Stimulated activated effector memory CD8-positive, alpha-beta T cell treated with anti-CD3 and anti-CD28 coated beads, Interleukin-12 subunit alpha, Interleukin-12 subunit beta, amount 100 ng/mL, for 72 hours (primary cell): ENCODE data around the gene TWNK.

Experiments used
- ATAC-seq: fragments of 150-1000 bp; cut with Tn5 transposase; 2 replicates; pipeline ENCODE4 v1.10.0; 2021
- DNase-seq, 2 donors: peaks; one replicate each; pipeline ENCODE4 v3.0.0; 2021 to 2022; ENCODE audit warnings: low spot score in 2 of 2
- H3K27ac Mint-ChIP-seq: one replicate; pipeline ENCODE4 v1.8.0; 2022; ENCODE audit warnings: mild to moderate bottlenecking, mixed read lengths
- H3K36me3 Mint-ChIP-seq: one replicate; pipeline ENCODE4 v1.8.0; 2022; ENCODE audit warnings: mild to moderate bottlenecking, mixed read lengths
- H3K4me1 Mint-ChIP-seq: one replicate; pipeline ENCODE4 v1.8.0; 2022; ENCODE audit warnings: mixed read lengths
- H3K4me3 Mint-ChIP-seq: one replicate; pipeline ENCODE4 v1.8.0; 2022; ENCODE audit warnings: mild to moderate bottlenecking, mixed read lengths
- H3K9me3 Mint-ChIP-seq: one replicate; pipeline ENCODE4 v1.8.0; 2022; ENCODE audit warnings: mixed read lengths

TWNK gene

GRCh38 chr10:101020427-101021075, 33.2 kb downstream of the TWNK start:
- ATAC-seq (no peak), DNase-seq (no peak)
- H3K4me1 Mint-ChIP-seq, result peaks cover 16% of the 10 kb centered on the region
- no peaks in the 10 kb centered on the region for H3K9me3 Mint-ChIP-seq
- H3K36me3 Mint-ChIP-seq, result peaks cover 6% of the 10 kb centered on the region
- no peak overlapping the region for H3K27ac Mint-ChIP-seq
- no peak overlapping the region for H3K4me3 Mint-ChIP-seq

DNA sequence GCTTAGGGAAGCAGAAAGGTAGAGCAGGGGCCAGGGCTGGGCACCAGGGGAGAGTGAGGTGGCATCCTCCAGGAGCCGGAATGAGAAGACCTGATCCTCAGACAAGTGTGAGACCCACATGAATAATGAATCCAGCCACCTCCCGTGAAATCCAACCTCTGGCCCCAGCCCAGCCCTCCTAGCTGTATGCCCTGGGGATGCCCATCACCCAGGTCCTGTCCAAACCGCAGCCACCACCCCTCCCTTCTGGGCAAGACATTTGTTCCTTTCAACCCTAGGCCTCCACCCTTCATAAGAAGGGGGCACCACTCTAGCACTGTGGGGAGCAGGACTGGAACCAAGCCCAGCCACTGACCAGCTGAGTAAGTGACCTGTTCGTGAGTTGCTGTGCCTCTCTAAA, 33.9 kb downstream of the TWNK start:
- Mint-ChIP-seq H3K36me3 (peaks cover 6% of the 10 kb centered on the region), H3K4me3 (no peak overlapping the region), H3K4me1 (peaks cover 16% of the 10 kb centered on the region), H3K9me3 (no peaks in the 10 kb centered on the region), H3K27ac (no peak overlapping the region)
- ATAC-seq (no peak), DNase-seq (no peak)

DNA sequence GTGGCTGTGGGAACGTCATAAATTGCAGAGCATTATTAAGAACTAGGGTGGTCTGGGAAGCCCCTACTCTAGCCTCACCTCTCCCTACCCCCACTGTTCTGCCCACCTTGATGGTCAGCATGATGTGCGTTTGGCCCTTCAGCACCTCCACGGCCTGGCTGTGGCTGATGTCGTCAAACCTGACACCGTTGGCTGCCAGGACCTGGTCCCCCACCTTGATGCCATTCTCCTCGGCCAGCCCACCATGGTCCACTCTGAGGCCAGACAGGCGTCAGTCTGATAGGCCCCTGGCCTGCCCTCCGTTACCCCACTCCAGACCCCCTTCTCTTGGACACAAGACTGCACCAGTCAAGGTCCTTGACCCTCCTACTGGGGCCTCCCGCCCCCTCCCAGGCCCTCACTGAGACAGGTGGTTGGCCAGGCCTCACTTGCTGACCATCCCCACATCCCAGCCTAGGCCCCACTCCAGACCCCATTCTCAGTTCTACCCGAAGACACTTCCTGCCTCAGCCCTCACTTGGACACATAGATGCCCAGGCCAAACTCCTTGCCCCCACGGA, 34.4 kb downstream of the TWNK start:
- H3K4me3 Mint-ChIP-seq, result no peak overlapping the region
- H3K4me1 Mint-ChIP-seq, result peaks cover 16% of the 10 kb centered on the region
- ATAC-seq (no peak), DNase-seq (no peak)
- no peak overlapping the region for H3K27ac Mint-ChIP-seq
- H3K9me3 Mint-ChIP-seq, result no peaks in the 10 kb centered on the region
- H3K36me3 Mint-ChIP-seq, result peaks cover 6% of the 10 kb centered on the region

DNA sequence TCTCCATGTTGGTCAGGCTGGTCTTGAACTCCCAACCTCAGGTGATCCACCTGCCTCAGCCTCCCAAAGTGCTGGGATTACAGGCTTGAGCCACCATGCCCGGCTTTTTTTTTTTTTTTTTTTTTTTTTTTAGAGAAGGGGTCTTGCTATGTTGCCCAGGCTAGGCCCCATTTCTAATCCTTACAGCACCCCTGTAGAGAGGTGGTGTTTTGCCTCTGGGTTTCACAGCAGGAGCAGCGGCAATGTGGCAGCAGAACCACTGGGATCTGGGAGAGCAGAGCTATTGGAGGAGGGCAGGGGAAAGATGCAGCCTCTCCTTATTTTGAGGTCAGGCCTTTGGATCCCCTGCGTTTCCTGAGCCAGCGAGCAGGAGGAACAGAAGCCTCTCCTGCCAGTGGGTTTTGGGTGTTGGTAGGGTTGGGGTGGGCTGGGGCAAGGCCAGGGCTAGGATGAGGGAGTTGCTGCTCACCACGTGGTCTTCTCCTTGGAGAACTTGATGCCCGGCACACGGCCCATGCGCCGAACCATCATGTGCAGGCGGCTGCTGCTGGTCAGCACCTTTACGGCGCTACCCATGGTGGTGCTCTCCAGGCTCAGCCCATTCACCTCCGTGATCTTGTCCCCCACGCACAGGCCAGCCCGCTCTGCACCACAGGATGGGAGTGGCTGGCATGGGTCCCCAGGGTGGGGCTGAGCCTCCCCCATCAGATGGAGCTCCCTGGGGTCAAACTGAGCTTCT, 35.8 kb downstream of the TWNK start:
- DNase-seq (no peak), ATAC-seq (no peak)
- Mint-ChIP-seq H3K9me3 (no peaks in the 10 kb centered on the region), H3K36me3 (no peaks in the 10 kb centered on the region), H3K27ac (no peak overlapping the region), H3K4me1 (peaks cover 16% of the 10 kb centered on the region), H3K4me3 (no peak overlapping the region)

DNA sequence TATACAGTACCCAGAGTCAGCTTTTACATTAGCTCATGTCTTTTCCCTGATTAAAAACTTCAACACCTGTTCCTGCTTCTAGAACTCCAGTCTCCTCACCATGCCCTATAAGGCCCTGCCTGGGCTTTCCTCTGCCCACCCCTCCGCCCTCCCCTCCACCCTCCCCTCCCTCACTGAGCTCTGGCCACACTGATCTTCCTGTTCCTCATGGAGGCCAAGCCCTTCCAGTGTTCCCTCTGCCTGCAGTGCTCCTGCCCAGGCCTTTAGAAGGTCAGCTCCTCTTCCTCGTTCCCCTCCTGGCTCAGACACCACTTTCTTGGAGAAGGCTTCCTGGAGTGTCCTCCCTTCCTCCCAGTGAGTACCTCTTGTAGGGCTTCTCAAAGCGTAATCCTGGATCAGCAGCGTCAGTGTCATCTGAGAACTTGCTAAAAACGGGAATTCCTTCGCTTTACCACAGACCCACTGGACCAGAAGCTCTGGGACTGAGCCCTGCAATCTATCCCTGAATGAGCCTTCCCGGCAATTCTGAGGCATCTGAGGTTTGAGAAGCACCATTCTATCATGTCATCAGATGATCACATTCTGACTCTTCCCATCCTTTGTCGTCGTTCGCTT, 39.9 kb downstream of the TWNK start:
- ATAC-seq (no peak), DNase-seq (no peak)
- Mint-ChIP-seq H3K4me3 (no peak overlapping the region), H3K36me3 (peaks cover 12% of the 10 kb centered on the region), H3K9me3 (no peaks in the 10 kb centered on the region), H3K27ac (no peak overlapping the region), H3K4me1 (peaks cover 2% of the 10 kb centered on the region)

GRCh38 chr10:101028446-101029337, 41.3 kb downstream of the TWNK start:
- DNase-seq (no peak), ATAC-seq (no peak)
- Mint-ChIP-seq H3K4me3 (no peak overlapping the region), H3K36me3 (peaks cover 25% of the 10 kb centered on the region), H3K9me3 (no peaks in the 10 kb centered on the region), H3K4me1 (peaks cover 16% of the 10 kb centered on the region), H3K27ac (no peak overlapping the region)

DNA sequence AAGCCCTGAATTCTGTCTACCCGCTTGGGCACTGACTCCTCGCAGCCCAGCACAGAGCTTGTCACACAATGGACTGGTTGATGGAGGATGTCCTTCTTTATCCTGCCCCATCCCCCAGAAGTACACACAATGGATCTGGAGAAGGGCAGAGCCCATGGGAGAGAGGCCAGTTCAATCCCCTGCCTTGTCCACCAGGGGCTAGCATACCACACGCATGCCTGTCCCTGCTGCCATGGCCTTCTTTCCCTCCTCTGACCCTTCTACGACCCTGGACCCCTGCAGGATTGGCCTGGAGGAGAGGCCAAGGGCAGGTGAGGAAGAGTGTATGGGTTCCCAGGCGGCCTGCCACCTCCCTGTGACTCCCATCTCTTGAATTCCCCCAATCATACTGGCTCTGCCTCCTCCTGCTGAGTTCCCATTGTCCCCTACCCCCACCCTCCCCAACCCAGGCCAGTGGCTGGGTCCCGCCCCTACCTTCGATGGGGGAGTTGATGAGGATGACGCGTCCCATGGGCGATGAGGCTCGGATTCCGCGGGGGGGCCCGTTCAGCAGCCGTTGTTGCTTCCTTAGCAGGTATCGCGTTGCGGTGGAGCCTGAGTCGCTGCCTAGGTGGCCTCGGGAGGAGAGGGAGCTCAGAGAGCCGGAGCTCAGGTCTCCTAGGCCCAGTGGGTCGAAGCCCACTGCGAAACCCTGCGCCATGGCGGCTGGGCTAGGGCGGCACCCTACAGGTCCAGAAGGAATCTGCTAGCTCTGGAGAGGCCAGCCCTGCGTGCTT, 42.4 kb downstream of the TWNK start:
- H3K27ac Mint-ChIP-seq, result no peak overlapping the region
- no peak overlapping the region for H3K4me3 Mint-ChIP-seq
- peaks cover 19% of the 10 kb centered on the region for H3K4me1 Mint-ChIP-seq

GRCh38 chr10:101030496-101031127, 43.3 kb downstream of the TWNK start:
- H3K9me3 Mint-ChIP-seq, result no peaks in the 10 kb centered on the region
- ATAC-seq (no peak), DNase-seq (no peak)
- peaks cover 40% of the 10 kb centered on the region for H3K36me3 Mint-ChIP-seq
- H3K4me3 Mint-ChIP-seq, result peak overlapping the region; percentile 88
- peak overlapping the region; percentile 89 for H3K27ac Mint-ChIP-seq
- H3K4me1 Mint-ChIP-seq, result peaks cover 19% of the 10 kb centered on the region

More for the DNA sequence above, 42.4 kb downstream of the TWNK start:
- DNase-seq (no peak), ATAC-seq (no peak)
- Mint-ChIP-seq H3K9me3 (no peaks in the 10 kb centered on the region), H3K36me3 (peaks cover 32% of the 10 kb centered on the region)

GRCh38 chr10:101031128-101031795, 43.9 kb downstream of the TWNK start, which contains the start of the genes PDZD7 and SFXN3:
TSS of gene PDZD7 (minus strand) at chr10:101031129. CDS start at chr10:101030219, 910 bp downstream.
TSS of gene SFXN3 (plus strand) at chr10:101031234. CDS start at chr10:101034695, 3,461 bp downstream.
- Mint-ChIP-seq H3K36me3 (peaks cover 47% of the 10 kb centered on the region), H3K9me3 (no peaks in the 10 kb centered on the region), H3K27ac (peak within 1 kb of the TSS; percentile 89), H3K4me3 (peak within 1 kb of the TSS; percentile 88), H3K4me1 (peaks cover 19% of the 10 kb centered on the region)
- ATAC-seq, result peak; percentile 86
- peak; percentile 98 for DNase-seq

DNA sequence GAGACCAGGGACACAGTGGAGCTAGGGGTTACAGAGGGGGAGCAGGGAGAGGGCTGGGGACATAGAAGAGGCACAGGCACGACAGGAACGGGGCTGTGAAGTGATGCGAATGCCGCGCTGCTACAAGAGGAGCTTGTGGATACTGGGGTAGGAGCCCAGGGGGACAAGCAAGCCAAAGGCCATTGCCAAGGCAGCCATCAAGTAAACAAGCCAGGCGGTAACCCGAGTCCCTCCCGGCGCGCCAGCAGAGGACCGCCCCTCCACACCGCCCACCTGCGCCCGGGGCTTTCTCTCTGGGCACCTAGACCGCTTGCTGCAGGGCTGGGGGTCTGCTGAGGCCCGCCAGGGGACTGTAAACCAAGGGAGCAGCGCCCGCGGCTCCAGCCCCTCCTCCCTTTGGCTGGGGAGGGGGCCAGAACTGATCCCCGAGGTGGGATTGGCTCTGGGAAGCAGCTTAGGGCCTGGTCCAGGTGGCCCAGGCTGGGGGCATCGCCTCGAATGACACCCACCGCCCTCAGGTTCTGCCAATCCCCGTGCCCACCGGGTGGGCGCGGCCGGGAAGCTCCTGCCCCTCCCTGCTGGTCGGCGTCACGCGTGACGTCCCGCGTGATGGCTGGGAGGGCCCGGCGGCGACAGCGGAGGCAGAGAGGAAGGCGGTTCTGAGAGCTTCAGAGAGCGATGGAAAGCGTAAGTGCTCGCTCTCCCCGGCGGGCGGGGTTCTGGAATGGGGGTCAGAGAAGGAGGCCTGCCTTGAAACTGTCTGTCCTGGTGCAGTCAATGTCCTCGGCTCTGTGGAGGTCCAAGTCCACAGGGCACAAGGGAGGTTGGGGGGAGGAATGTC, 44.7 kb downstream of the TWNK start:
- Mint-ChIP-seq H3K4me1 (peaks cover 19% of the 10 kb centered on the region), H3K36me3 (peaks cover 54% of the 10 kb centered on the region), H3K9me3 (no peaks in the 10 kb centered on the region), H3K27ac (peak overlapping the region; percentile 89), H3K4me3 (peak overlapping the region; percentile 88)
- ATAC-seq (peak; percentile 67), DNase-seq (peak; percentile 47 to 77)

DNA sequence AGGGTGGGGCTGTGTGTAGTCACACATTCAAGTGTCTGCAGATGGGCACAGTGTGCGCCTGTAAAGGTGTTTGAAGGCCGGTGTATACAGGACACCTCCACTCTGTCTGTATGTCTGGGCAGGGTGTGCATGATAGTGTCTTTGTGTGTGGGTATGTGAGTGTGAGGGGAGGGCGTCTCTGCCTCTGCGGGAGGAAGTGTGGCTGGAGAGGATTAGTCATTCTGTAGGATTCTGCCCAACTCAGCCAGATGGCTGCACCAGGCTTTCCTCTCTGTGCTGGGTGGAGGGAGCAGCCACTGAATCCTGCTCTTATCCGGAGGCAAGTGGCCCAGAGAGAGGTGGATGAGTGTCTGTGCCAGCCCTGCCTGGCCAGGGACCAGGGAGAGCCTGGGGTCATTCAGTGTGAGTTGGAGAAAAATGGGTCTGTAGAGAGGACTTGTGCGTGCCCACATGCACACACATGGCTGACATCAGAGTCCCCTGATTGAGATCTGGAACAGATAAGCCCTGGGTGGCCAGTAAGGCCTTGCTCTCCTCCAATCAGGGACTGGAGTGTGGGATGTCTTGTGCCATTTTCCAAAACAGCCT, 45.4 kb downstream of the TWNK start:
- H3K36me3 Mint-ChIP-seq, result peaks cover 61% of the 10 kb centered on the region
- DNase-seq, result peak; percentile 46 to 77
- peak; percentile 69 for ATAC-seq
- H3K27ac Mint-ChIP-seq, result peak overlapping the region; percentile 89
- peaks cover 19% of the 10 kb centered on the region for H3K4me1 Mint-ChIP-seq
- peak overlapping the region; percentile 88 for H3K4me3 Mint-ChIP-seq
- no peaks in the 10 kb centered on the region for H3K9me3 Mint-ChIP-seq

GRCh38 chr10:101033276-101033675, 45.9 kb downstream of the TWNK start:
- peaks cover 67% of the 10 kb centered on the region for H3K36me3 Mint-ChIP-seq
- no peak for ATAC-seq
- DNase-seq, result no peak
- peaks cover 19% of the 10 kb centered on the region for H3K4me1 Mint-ChIP-seq
- no peaks in the 10 kb centered on the region for H3K9me3 Mint-ChIP-seq
- peak overlapping the region; percentile 89 for H3K27ac Mint-ChIP-seq
- H3K4me3 Mint-ChIP-seq, result peak overlapping the region; percentile 88
